EH (cell line): ENCODE measurements around the gene PRPSAP2.

Experiments
- DNase-seq: peaks from one replicate; pipeline ENCODE4 v3.0.0-alpha.2; 2015; ENCODE audit warnings: low read depth

Gene PRPSAP2

DNA sequence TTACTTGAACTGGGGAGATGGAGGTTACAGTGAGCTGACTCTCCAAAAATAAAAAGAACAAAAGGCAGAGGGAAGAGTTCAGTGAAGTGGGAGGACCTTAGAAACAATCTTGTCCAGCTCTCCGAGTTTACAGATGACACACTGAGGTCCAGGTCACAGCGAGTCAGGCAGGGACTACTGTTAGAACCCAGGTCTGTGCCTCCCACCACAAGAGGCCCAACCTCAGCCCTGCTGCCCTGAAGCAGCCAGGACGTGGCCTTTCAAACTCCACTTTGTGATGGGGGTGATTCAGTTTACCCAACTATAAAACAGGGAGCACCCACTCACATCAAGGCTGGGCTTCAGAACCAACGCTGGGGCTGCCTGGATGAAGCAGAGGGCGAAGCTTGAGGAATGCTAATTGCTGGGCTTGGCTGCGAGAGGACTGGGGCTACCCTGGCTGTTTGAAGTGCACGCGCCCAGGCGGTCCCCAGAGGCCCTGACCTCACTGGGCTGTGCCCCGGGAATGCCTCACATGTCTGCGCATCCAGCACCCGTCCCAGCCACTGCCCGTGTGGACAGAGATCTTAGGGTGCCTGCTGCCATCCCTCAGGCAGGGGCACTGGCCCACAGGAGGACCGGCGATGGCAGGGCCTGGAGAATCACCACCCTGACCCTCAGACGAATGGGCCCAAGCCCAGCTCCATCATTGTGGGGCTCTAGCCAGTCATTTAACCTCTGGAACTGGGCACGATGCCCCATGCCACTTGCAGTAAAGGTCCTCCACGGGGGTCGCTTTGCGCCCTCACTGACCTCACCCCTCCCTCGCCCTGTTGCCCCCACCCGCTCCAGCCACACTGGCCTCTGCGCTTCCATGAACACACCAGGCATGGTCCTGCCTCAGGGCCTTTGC, 105.4 kb downstream of the PRPSAP2 start:
- DNase-seq: peak; percentile 40

- no peak for DNase-seq
Observed at GRCh38 chr17:18964018-18964351, 106.1 kb downstream of the PRPSAP2 start.

DNA sequence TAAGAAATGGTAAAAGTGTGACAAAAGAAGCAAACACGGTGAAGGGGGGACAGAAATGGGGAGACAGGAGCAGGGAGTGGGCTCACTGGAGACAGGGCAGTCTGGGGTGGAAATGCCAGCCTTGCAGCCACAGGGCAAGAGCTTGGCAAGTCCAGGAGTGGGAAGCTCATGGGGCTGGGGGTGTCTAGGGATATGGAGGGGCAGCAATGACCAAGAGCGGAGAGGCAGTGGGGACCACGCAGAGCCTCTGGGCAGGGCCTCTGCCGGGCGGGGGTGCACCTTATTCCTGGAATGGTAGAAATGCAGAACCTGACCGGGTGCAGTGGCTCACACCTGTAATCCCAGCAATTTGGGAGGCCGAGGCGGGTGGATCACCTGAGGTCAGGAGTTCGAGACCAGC, 106.6 kb downstream of the PRPSAP2 start:
- DNase-seq: no peak

DNA sequence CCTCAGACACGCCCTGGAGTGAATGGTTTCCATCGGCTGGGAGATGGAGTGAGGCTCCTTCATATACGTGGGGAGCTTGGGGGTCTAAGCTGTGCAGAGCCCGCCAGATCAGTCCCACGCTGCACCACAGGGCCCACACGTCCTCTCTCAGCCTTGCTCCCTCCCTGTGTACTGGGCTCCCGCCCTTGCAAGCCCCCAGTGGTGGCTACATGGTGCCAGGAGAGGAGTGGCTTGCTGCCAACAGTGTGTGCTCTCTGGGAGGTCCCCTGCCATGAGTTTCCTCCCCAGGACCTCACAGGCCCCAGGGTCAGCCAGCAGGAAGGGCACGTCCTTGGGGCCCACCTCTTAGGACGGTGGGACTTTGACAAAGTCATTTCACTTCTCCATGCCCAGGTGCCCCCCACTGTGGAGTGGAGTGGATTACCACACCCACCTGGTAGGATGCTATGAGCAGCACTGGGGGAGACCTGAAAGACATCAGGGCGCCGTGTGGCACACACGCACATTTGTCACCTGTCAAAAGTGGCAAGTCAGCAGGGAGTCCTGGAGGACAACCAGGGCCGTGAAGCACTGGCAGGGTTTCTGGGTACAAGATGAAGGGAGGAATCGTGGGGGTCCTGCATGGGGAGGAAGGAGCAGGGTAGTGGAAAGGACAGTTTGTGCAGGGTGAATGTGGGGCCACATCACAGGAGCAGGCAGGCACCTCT, 107.8 kb downstream of the PRPSAP2 start:
- no peak for DNase-seq

DNA sequence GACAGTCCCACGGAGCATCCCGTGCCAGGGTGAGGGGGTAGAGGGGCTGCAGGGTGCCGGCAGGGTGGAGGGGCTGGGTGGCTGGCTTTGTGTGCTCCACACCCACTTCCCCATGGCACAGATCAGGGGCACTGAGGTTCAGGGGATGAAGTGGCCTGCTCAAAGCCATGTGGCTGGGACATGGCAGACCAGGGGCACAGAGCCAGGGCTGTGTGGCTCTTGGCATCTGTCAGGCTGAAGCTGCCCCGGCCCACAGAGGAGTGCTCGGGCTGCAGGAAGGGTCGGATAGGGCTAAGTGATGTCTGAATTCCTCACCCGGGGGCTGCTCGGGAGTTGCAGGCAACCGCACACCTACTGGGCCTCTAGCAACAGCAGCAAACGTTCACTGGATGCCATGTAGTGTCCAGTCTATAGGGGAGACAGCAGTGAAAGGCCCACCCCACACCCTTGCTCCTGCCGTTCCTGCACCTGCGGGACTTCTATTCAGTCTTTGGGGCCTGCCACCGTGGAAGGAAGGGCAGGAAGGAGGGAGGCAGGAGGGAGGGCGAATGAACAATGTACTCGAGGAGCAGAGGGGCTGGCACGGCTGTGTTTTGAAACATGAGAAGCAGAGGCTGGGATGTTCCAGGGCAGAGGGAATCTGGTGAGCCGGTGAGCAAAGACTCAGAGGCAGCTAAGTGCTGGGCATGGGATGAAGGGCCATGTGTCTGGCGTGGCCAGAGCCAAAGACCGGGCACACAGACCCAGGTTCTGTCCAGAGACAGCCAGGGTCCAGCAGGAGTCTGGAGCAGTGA, 109.1 kb downstream of the PRPSAP2 start:
- peak; percentile 44 for DNase-seq

DNA sequence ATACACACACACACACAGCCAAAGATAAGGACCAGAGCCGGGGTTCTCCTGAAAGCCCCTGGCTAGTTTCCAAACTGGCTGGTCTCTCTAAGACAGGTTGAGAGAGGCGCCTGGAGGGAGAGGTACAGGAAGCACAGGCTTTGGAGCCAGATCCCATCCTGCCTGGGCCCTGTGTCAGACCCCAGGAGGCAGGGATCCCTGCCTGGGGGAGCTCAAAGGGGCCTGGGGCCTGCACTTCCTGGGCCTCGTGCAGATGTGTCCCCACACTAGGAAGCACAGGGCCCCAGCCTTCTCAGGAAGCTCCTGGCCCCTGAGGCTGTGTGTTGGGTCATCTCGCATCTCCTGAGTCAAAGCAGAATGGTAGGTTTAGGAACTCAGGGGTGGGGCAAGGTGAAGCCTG, 110.0 kb downstream of the PRPSAP2 start:
- no peak for DNase-seq

DNA sequence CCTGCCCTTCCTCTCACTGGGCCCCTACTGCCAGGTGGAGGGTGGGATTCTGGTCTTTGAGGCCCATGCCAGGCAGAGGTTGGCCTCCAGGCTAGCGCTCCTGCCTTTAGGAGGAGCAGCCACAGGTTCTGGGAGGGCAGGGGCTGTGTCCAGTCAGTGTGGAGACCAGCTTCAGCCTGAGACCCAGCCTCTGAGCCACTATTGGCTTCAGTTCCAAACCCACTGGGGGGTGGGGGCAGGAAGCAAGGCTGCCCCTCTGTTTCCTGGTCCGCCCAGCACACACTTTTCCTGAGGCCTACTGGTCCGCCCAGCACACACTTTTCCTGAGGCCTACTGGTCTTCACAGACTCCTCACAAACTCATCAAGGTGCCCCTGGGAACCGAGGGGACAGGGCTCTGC, 110.4 kb downstream of the PRPSAP2 start:
- DNase-seq: no peak

GRCh38 chr17:18968945-18969887, 111.3 kb downstream of the PRPSAP2 start:
- no peak for DNase-seq

GRCh38 chr17:18970582-18971480, 112.9 kb downstream of the PRPSAP2 start:
- no peak for DNase-seq

- no peak for DNase-seq
Observed at GRCh38 chr17:18971801-18972200, 113.9 kb downstream of the PRPSAP2 start.

DNA sequence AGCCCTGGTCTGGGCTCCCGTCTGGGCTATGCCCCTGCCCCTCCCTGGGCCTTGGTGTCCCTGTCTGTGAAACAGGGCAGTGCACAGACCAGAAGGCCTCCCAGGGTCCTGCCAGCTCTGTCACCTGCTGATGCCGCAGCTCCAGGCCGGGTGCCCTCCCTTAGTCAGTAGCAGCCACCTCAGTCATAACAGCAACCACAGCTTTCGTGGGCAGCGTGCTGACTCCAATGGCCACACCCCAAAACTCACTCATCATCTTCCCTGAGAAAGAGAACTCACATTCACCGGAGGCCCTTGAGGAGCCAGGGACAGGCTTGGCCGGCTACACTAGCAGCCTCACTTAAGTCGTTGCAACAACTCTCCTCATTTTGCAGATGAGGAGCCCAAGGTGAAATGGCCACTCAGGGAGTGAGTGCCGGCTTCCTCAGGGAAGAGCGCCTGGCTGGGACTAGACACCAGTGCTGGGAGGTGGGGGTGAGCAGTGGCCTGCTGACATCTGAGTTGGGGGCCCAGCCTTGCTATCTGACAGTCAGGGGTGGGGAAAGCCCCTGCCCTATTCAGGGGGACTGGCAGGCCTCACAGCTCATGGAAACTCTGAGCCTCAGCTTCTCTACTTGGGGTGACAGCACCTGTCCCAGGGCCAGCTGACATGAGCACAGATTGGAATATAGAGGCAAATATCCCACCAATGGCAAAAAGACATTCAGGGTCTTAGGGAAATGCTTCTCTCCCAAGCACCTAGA, 116.6 kb downstream of the PRPSAP2 start:
- no peak for DNase-seq

DNA sequence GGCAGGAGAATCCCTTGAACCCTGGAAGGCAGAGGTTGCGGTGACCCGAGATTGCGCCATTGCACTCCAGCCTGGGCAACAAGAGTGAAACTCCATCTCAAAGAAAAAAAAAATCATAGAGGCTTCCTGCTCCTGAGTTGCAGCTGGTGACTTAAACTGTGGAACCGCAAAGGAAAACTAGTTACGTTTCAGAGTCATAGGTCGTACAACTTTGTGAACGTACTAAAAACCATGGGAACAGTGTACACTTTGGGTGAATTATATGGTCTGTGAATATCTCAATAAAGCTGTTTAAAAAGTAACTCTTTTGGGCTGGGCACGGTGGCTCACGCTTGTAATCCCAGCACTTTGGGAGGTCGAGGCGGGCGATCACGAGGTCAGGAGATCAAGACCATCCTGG, 117.7 kb downstream of the PRPSAP2 start:
- no peak for DNase-seq

- no peak for DNase-seq
Observed at GRCh38 chr17:18976201-18976600, 118.3 kb downstream of the PRPSAP2 start.

- DNase-seq: no peak
Observed at GRCh38 chr17:18977021-18977420, 119.1 kb downstream of the PRPSAP2 start.

- DNase-seq: no peak
Observed at GRCh38 chr17:18977646-18978045, 119.7 kb downstream of the PRPSAP2 start.

DNA sequence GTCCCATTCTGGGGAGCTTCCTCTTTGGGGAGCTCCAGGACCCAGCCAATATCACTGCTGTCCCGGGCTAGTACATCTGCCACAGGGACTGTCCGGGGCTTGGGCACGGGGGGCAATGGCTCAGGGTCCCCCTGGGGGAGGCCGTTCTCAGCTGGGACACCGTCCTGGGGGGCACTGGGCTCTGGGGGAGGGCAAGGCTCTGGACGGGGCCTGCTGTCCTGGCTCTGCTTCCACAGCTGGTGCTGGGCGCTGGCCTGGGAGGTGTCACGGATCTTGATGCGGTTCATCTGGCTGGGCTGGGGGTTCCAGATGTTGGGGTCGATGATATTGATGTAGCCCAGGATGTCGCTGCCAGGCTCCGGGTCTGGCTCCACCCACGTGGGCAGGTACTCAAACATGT, 120.1 kb downstream of the PRPSAP2 start:
- no peak for DNase-seq

DNA sequence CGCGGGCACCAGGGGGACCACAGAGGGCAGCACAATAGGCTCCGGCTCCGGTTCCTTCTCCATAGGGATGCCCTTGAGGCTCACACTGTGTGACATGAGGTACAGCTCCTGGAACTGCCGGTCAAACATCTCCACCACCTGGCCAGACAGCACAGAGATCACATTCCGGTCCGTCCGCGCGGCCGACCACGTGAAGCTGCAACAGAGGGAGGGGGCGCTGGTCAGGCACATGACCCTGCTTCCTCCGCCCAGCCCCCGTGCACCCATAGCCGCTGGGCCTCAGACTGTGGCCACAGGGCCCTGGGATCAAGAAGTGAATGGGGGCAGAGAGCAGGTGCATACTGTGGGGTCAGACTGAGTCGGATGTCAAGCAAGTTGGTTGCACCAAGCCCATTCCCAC, 120.7 kb downstream of the PRPSAP2 start:
- no peak for DNase-seq
